C4-2B (cell line): ENCODE results near the gene TRIM47.

Experiments used
- H3K27ac ChIP-seq: fragments of 450-650 bp; 2 replicates; pipeline ENCODE4 v1.5.1; 2017
- ZFX ChIP-seq: fragments of 450-650 bp; IDR thresholded peaks from 2 replicates; pipeline ENCODE4 v1.6.1; 2017
- TF ChIP-seq, protein P1 (sequence below): fragments of 450-650 bp; conservative IDR thresholded peaks from 2 replicates; pipeline ENCODE4 v1.5.1; 2017; ENCODE audit warnings: mild to moderate bottlenecking

Gene TRIM47

DNA sequence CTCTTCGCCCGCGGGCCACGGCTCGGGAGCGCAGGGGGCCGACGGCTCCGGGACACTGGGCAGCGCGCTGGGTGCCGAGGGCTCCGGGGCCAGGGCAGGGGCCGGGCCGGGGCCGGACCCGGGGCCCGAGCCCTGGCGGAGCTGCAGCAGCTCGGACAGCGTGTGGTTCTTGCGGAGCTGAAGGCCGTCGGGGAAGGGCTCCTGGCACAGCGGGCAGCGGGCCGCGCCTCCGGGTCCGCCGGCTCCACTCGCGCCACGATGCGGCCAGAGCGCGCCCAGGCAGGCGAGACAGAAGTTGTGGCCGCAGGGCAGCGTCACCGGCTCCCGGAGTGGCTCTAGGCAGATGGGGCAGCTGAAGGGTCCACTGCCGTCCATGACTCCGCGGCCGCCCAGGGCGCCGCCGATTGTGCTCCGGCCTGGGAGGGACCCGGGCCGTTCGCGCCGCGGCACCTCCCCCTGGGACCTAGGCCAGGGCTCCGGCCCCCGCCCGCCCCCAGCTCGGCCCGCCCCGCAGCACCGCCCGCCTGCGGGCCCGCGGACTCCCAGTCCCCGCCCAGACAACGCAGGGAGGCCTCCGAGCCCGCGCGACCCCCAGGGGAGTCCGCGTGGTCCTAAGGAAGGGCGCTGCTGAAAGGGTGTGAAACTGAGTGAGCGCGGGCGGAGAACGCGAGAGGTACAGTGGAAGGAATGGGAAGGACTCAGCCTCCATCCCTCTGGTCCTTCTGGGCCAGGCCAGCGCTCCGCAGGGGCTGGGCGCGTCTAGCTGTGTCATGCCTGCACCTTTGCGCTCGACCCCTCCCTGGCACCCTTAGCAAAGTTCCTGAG lies at the start of gene TRIM47:
Gene TRIM47, minus strand, starts transcription at position 408 of the 825 bp plus-strand sequence. Its CDS starts 33 bp downstream, at position 375.
- TF ChIP-seq, protein P1, sequence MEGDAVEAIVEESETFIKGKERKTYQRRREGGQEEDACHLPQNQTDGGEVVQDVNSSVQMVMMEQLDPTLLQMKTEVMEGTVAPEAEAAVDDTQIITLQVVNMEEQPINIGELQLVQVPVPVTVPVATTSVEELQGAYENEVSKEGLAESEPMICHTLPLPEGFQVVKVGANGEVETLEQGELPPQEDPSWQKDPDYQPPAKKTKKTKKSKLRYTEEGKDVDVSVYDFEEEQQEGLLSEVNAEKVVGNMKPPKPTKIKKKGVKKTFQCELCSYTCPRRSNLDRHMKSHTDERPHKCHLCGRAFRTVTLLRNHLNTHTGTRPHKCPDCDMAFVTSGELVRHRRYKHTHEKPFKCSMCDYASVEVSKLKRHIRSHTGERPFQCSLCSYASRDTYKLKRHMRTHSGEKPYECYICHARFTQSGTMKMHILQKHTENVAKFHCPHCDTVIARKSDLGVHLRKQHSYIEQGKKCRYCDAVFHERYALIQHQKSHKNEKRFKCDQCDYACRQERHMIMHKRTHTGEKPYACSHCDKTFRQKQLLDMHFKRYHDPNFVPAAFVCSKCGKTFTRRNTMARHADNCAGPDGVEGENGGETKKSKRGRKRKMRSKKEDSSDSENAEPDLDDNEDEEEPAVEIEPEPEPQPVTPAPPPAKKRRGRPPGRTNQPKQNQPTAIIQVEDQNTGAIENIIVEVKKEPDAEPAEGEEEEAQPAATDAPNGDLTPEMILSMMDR: peak; percentile 63; the same call in 1 of the 2 replicates
- 0 out of 2 replicates have a peak, but pooled peaks have one; percentile 48 for TF ChIP-seq ZFX
- peak within 1 kb of the TSS; percentile 57 for H3K27ac ChIP-seq

DNA sequence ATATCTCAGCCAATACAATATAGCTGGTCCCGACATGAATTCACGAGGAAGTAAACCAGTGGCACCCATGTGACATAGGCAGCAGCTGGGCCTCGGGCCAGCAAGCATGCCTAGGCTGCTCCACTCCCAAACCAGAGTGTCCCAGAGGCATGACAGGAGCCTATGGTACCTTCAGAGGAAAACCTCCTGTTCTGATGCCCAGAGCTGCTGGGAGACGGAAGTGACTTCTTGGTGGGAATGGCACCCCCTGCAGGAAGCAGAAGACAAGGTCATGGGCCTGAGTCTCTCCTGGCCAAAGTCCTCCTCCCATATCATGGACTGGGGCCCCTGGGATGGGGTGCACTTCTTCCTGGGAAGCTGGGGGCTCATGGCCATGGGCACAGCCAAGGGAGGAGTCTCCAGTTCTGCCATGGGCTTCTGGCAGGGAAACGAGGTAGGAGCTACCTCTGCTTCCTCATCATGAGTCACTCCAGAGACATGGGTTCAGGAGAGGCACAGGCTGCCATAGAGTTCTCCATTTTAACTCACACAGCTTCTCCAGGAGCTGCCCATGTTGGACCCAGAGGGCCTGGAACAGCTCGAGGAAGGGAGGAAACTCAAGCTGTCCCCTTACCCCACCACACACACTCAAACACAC lies 49.0 kb upstream of the TRIM47 start:
- TF ChIP-seq, protein P1: no peak; the same call in 1 of the 2 replicates
- TF ChIP-seq ZFX: no peak
- H3K27ac ChIP-seq: no peak overlapping the region; the same call in 1 of the 2 replicates

GRCh38 chr17:75926456-75926855 lies 48.1 kb upstream of the TRIM47 start:
- H3K27ac ChIP-seq: no peak overlapping the region
- TF ChIP-seq, protein P1: no peak
- no peak for TF ChIP-seq ZFX

GRCh38 chr17:75925912-75926311 lies 47.5 kb upstream of the TRIM47 start:
- TF ChIP-seq, protein P1: no peak
- TF ChIP-seq ZFX: no peak
- no peak overlapping the region for H3K27ac ChIP-seq

DNA sequence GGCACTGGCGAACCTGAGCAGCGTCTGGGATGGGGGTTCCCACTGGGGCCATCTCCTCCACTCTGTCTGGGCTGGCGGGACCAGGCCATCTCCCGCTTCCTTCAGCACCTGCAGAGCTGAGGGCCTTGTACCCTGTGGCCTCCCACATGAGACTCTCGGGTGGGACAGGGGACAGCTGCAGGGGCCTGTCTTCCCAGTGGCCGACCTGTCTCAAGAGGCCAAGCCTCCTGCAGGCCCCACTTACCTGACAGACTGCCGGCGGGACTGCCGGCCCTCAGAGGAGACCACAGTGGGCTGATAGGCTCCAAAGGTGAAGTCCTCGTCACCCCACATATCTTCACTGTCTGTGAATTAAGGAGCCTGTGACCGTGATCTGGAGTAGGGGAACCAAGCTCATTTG lies 46.7 kb upstream of the TRIM47 start:
- no peak for TF ChIP-seq ZFX
- TF ChIP-seq, protein P1: no peak

GRCh38 chr17:75922963-75923874 lies 44.8 kb upstream of the TRIM47 start:
- no peak overlapping the region for H3K27ac ChIP-seq
- TF ChIP-seq ZFX: no peak
- TF ChIP-seq, protein P1: no peak

More for the DNA sequence above, 46.7 kb upstream of the TRIM47 start:
- no peak overlapping the region for H3K27ac ChIP-seq
